ENCODE measurements around the gene WWOX. TPM values are rescaled to one million over a fixed set of nuclear protein-coding genes. Genes with fewer than 3 reads are reported as not detected.

The WWOX gene
- total RNA-seq, 1 experiment from 2014 or later = 15.6 TPM

- no peaks in the 10 kb centered on the region for H3K79me2 ChIP-seq (ENCODE audit: insufficient read depth, low read length)
- peaks cover 4 to 9% of the 10 kb centered on the region in 2 experiments; a peak in 4 of 5 replicates for H3K9me3 Mint-ChIP-seq
- H3K4ac ChIP-seq (ENCODE audit: low read depth, low read length) = no peak overlapping the region
- no peak overlapping the region for H3K14ac ChIP-seq (ENCODE audit: insufficient read depth, low read length)
- no peaks in the 10 kb centered on the region for H3K9me3 ChIP-seq (ENCODE audit: control insufficient read depth, low read depth, low read length)
- no peak overlapping the region for H3K9ac ChIP-seq (ENCODE audit: extremely low read depth, insufficient read length, low read length)
- no peak overlapping the region for H4K8ac ChIP-seq (replicated peaks; ENCODE audit: insufficient read length, low read depth, low read length)
- H3K27ac Mint-ChIP-seq = no peak overlapping the region
- no peaks in the 10 kb centered on the region for H3K27me3 ChIP-seq (ENCODE audit: insufficient read depth, low read length)
- H3K4me2 ChIP-seq (ENCODE audit: insufficient read depth, insufficient read length, low read length) = no peak overlapping the region
- H2BK5ac ChIP-seq (ENCODE audit: insufficient read length, low read length) = no peak overlapping the region
- H2BK15ac ChIP-seq (ENCODE audit: low read depth, low read length) = no peak overlapping the region
- no peaks in the 10 kb centered on the region for H4K20me1 ChIP-seq (ENCODE audit: control insufficient read depth, insufficient read depth, insufficient read length)
- DNase-seq = no peak
- H3K18ac ChIP-seq (ENCODE audit: insufficient read length, low read depth, low read length) = no peak overlapping the region
- H3K27me3 Mint-ChIP-seq (ENCODE audit: low read depth) = no peaks in the 10 kb centered on the region
- no peaks in the 10 kb centered on the region for H3K79me1 ChIP-seq (ENCODE audit: insufficient read depth, low read depth, low read length, poor library complexity, severe bottlenecking)
- H3K36me3 Mint-ChIP-seq (ENCODE audit: insufficient read depth in 1 of 3, low read depth in 3 of 3) = no peaks in the 10 kb centered on the region
- H3K4me1 ChIP-seq (ENCODE audit: insufficient read depth, low read length) = no peaks in the 10 kb centered on the region
- no peak overlapping the region for H2AK5ac ChIP-seq (ENCODE audit: insufficient read length, low read length)
- no peak overlapping the region for H4K5ac ChIP-seq (ENCODE audit: insufficient read length, low read depth, low read length)
- H2BK12ac ChIP-seq (ENCODE audit: insufficient read length, low read depth, low read length) = no peak overlapping the region
- H3K4me1 Mint-ChIP-seq = no peaks in the 10 kb centered on the region
- no peak overlapping the region for H2AFZ ChIP-seq (ENCODE audit: low read length)
- no peaks in the 10 kb centered on the region for H3K23me2 ChIP-seq (ENCODE audit: insufficient read length, low read depth, low read length, poor library complexity, severe bottlenecking)
- no peak overlapping the region for H3K23ac ChIP-seq (ENCODE audit: insufficient read length, low read depth, low read length)
- no CpG with 5 or more reads among the region's 2 CpGs for WGBS (ENCODE audit: extremely low coverage, insufficient read length, low lambda C conversion rate)
- no peak overlapping the region for H2BK20ac ChIP-seq (ENCODE audit: low read depth, low read length, poor library complexity, severe bottlenecking)
- H3K56ac ChIP-seq (ENCODE audit: insufficient read length, low read depth, low read length) = no peak overlapping the region
- H4K91ac ChIP-seq (ENCODE audit: insufficient read length, low read depth, low read length) = no peak overlapping the region
- no peak overlapping the region for H3T11ph ChIP-seq (ENCODE audit: low read length)
- H3K4me3 Mint-ChIP-seq = no peak overlapping the region
- no peak overlapping the region for H3K27ac ChIP-seq (ENCODE audit: insufficient read length, low read depth, low read length)
- no peak for TF ChIP-seq CTCF (conservative IDR thresholded peaks at IDR 0.05)
- H2BK120ac ChIP-seq (ENCODE audit: low read depth, low read length, poor library complexity, severe bottlenecking) = no peak overlapping the region
Measured at GRCh38 chr16:78729687-78730086, 630.2 kb downstream of the WWOX start.
